ENCODE data around the gene SLC13A3.

SLC13A3 gene

DNA sequence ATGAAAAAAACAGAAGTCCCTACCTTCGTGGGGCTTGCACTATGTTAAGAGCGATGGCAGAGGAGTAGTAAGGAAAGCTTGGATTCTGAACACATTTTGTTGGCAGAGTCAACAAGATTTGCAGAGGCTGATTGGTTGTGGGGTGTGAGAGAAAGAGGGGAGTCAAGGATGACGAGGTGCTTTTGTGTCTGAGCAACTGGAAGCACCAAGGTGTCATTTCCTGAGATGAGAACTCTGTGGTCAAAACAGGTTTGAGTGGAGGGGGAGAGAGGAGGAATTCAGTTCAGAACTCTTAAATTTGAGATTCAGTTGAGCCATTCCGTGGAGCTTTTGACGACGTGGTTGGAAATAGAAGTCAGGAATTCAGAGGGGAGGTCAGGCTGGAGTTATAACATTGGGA is 104.3 kb downstream of the SLC13A3 start:
- no peaks in the 10 kb centered on the region for H4K20me1 ChIP-seq (ENCODE audit: insufficient read depth, low read length)
- no peak overlapping the region for H3K27ac ChIP-seq (ENCODE audit: low read depth, low read length, poor library complexity, severe bottlenecking)
- no peaks in the 10 kb centered on the region for H3K79me2 ChIP-seq (ENCODE audit: insufficient read depth, low read length)
- no peak for TF ChIP-seq EZH2 (IDR thresholded peaks at IDR 0.05; ENCODE audit: borderline replicate concordance, low read length)
- TF ChIP-seq, protein P1, sequence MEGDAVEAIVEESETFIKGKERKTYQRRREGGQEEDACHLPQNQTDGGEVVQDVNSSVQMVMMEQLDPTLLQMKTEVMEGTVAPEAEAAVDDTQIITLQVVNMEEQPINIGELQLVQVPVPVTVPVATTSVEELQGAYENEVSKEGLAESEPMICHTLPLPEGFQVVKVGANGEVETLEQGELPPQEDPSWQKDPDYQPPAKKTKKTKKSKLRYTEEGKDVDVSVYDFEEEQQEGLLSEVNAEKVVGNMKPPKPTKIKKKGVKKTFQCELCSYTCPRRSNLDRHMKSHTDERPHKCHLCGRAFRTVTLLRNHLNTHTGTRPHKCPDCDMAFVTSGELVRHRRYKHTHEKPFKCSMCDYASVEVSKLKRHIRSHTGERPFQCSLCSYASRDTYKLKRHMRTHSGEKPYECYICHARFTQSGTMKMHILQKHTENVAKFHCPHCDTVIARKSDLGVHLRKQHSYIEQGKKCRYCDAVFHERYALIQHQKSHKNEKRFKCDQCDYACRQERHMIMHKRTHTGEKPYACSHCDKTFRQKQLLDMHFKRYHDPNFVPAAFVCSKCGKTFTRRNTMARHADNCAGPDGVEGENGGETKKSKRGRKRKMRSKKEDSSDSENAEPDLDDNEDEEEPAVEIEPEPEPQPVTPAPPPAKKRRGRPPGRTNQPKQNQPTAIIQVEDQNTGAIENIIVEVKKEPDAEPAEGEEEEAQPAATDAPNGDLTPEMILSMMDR (IDR thresholded peaks at IDR 0.05; ENCODE audit: low read length), result no peak
- no peaks in the 10 kb centered on the region for H3K27me3 ChIP-seq (ENCODE audit: insufficient read depth, low read length)
- no peaks in the 10 kb centered on the region for H3K9me3 ChIP-seq (ENCODE audit: low read length)
- H3K9me2 ChIP-seq (ENCODE audit: low read depth, low read length), result no peaks in the 10 kb centered on the region
- no peaks in the 10 kb centered on the region for H3K4me1 ChIP-seq (ENCODE audit: insufficient read depth, low read length, severe bottlenecking)
- no peak overlapping the region for H2AFZ ChIP-seq (ENCODE audit: low read length)
- no peaks in the 10 kb centered on the region for H3F3A ChIP-seq (ENCODE audit: insufficient read depth, low read length)
- no peak overlapping the region for H3K9ac ChIP-seq (ENCODE audit: low read length)
- no peak overlapping the region for H3K4me2 ChIP-seq (ENCODE audit: low read length)
- H3K4me3 ChIP-seq (ENCODE audit: low read depth, low read length, poor library complexity, severe bottlenecking), result no peak overlapping the region
- no peaks in the 10 kb centered on the region for H3K36me3 ChIP-seq (ENCODE audit: insufficient read depth, low read length)

DNA sequence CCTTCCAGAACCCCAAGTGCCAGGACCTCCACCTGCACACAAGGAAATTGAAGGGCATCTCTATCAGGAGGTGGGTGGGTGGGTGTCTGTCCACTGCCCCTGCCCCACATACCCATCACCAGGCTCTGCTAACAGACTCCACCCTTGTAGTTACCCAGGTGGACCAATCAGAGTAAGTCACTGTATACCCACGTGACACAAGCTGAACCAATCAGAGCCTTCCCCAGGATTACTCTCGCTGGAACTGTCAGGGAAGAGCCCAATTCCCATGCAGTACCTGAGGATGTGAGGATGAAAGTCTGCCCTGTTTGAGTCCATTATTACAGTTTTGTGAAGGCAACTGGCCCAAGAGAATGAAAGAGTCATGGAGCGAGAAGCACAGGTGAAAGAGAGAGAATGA is 105.0 kb downstream of the SLC13A3 start:
- Histone ChIP-seq H3K4me3 (ENCODE audit: low read depth, low read length, poor library complexity, severe bottlenecking) (no peak overlapping the region), H3K9me3 (ENCODE audit: low read length) (no peaks in the 10 kb centered on the region), H4K20me1 (ENCODE audit: insufficient read depth, low read length) (no peaks in the 10 kb centered on the region), H3K9ac (ENCODE audit: low read length) (no peak overlapping the region), H3K27me3 (ENCODE audit: insufficient read depth, low read length) (no peaks in the 10 kb centered on the region), H3K36me3 (ENCODE audit: insufficient read depth, low read length) (no peaks in the 10 kb centered on the region), H2AFZ (ENCODE audit: low read length) (no peak overlapping the region), H3K27ac (ENCODE audit: low read depth, low read length, poor library complexity, severe bottlenecking) (no peak overlapping the region), H3K9me2 (ENCODE audit: low read depth, low read length) (no peaks in the 10 kb centered on the region), H3K79me2 (ENCODE audit: insufficient read depth, low read length) (no peaks in the 10 kb centered on the region), H3K4me1 (ENCODE audit: insufficient read depth, low read length, severe bottlenecking) (no peaks in the 10 kb centered on the region), H3F3A (ENCODE audit: insufficient read depth, low read length) (no peaks in the 10 kb centered on the region), H3K4me2 (ENCODE audit: low read length) (no peak overlapping the region)
- no peak for TF ChIP-seq EZH2 (IDR thresholded peaks at IDR 0.05; ENCODE audit: borderline replicate concordance, low read length)
- TF ChIP-seq, protein P1 (IDR thresholded peaks at IDR 0.05; ENCODE audit: low read length), result no peak

GRCh38 chr20:46545827-46546138 is 105.5 kb downstream of the SLC13A3 start:
- H3K36me3 ChIP-seq (ENCODE audit: insufficient read depth, low read length), result no peaks in the 10 kb centered on the region
- H3K27ac ChIP-seq (ENCODE audit: low read depth, low read length, poor library complexity, severe bottlenecking), result no peak overlapping the region
- H4K20me1 ChIP-seq (ENCODE audit: insufficient read depth, low read length), result no peaks in the 10 kb centered on the region
- H3K9me2 ChIP-seq (ENCODE audit: low read depth, low read length), result no peaks in the 10 kb centered on the region
- no peaks in the 10 kb centered on the region for H3F3A ChIP-seq (ENCODE audit: insufficient read depth, low read length)
- H3K27me3 ChIP-seq (ENCODE audit: insufficient read depth, low read length), result no peaks in the 10 kb centered on the region
- H3K9me3 ChIP-seq (ENCODE audit: low read length), result no peaks in the 10 kb centered on the region
- TF ChIP-seq EZH2 (IDR thresholded peaks at IDR 0.05; ENCODE audit: borderline replicate concordance, low read length), result no peak
- TF ChIP-seq, protein P1 (IDR thresholded peaks at IDR 0.05; ENCODE audit: low read length), result no peak
- no peak overlapping the region for H3K4me3 ChIP-seq (ENCODE audit: low read depth, low read length, poor library complexity, severe bottlenecking)
- H3K4me2 ChIP-seq (ENCODE audit: low read length), result no peak overlapping the region
- H3K4me1 ChIP-seq (ENCODE audit: insufficient read depth, low read length, severe bottlenecking), result no peaks in the 10 kb centered on the region
- no peaks in the 10 kb centered on the region for H3K79me2 ChIP-seq (ENCODE audit: insufficient read depth, low read length)
- H3K9ac ChIP-seq (ENCODE audit: low read length), result no peak overlapping the region
- no peak overlapping the region for H2AFZ ChIP-seq (ENCODE audit: low read length)

Measured in OCI-LY1 (cell line).